Measurements from ENCODE around the gene ATP9B.
"Not testable (repeated sequence)": the region's sequence is repeated elsewhere in the genome, so short reads cannot be mapped to it uniquely, and the experiment has no call there.

The ATP9B gene

GRCh38 chr18:79071503-79072210 is 2.5 kb downstream of the ATP9B start:
- peak; percentile 21 for DNase-seq

GRCh38 chr18:79072655-79073054 is 3.5 kb downstream of the ATP9B start:
- DNase-seq: not testable (repeated sequence)

GRCh38 chr18:79077181-79077580 is 8.0 kb downstream of the ATP9B start:
- DNase-seq: no peak

- DNase-seq: not testable (repeated sequence)
Measured at GRCh38 chr18:79078791-79079190, 9.6 kb downstream of the ATP9B start.

- no peak for DNase-seq
Measured at GRCh38 chr18:79092874-79093273, 23.7 kb downstream of the ATP9B start.

GRCh38 chr18:79093986-79094385 is 24.8 kb downstream of the ATP9B start:
- DNase-seq: no peak

GRCh38 chr18:79095216-79095615 is 26.0 kb downstream of the ATP9B start:
- DNase-seq: no peak

GRCh38 chr18:79100944-79101343 is 31.8 kb downstream of the ATP9B start:
- no peak for DNase-seq

- DNase-seq: peak; percentile 55
Measured at GRCh38 chr18:79102886-79103285, 33.7 kb downstream of the ATP9B start.

GRCh38 chr18:79104137-79104536 is 34.9 kb downstream of the ATP9B start:
- DNase-seq: no peak

GRCh38 chr18:79105455-79105854 is 36.3 kb downstream of the ATP9B start:
- no peak for DNase-seq

GRCh38 chr18:79106084-79106483 is 36.9 kb downstream of the ATP9B start:
- no peak for DNase-seq

GRCh38 chr18:79107886-79108285 is 38.7 kb downstream of the ATP9B start:
- DNase-seq: no peak

- DNase-seq: no peak
Measured at GRCh38 chr18:79108549-79109215, 39.5 kb downstream of the ATP9B start.

GRCh38 chr18:79111483-79111882 is 42.3 kb downstream of the ATP9B start:
- DNase-seq: no peak

- DNase-seq: no peak
Measured at GRCh38 chr18:79117385-79117784, 48.2 kb downstream of the ATP9B start.

- no peak for DNase-seq
Measured at GRCh38 chr18:79117788-79118187, 48.6 kb downstream of the ATP9B start.

GRCh38 chr18:79118797-79119196 is 49.6 kb downstream of the ATP9B start:
- peak; percentile 34 for DNase-seq

GRCh38 chr18:79121746-79122474 is 52.7 kb downstream of the ATP9B start:
- peak; percentile 20 for DNase-seq

- DNase-seq: peak; percentile 13
Measured at GRCh38 chr18:79123948-79124347, 54.8 kb downstream of the ATP9B start.

GRCh38 chr18:79129120-79129519 is 59.9 kb downstream of the ATP9B start:
- no peak for DNase-seq

GRCh38 chr18:79133724-79134123 is 64.5 kb downstream of the ATP9B start:
- DNase-seq: no peak

- no peak for DNase-seq
Measured at GRCh38 chr18:79135924-79136323, 66.7 kb downstream of the ATP9B start.

GRCh38 chr18:79136742-79137141 is 67.5 kb downstream of the ATP9B start:
- DNase-seq: peak; percentile 51
